Transverse colon (tissue), 4 donors: ENCODE measurements around the gene TUBB1. TPM values are rescaled to one million over a fixed set of nuclear protein-coding genes. Genes with fewer than 3 reads are reported as not detected.
A peak's percentile ranks its signal among the peaks of the same experiment; 100 is the strongest.

Source experiments
- DNase-seq: peaks from one replicate; pipeline ENCODE4 v3.0.0-alpha.2; 2019
- H3K27ac ChIP-seq, 4 donors: fragments of 200-600 bp; sonication (generic); 2 replicates each; pipeline ENCODE4 v1.5.1; 2016 to 2018; ENCODE audit warnings: inconsistent platforms in 4 of 4
- H3K27me3 ChIP-seq: fragments of 200-600 bp; sonication (generic); 2 replicates; pipeline ENCODE4 v1.5.1; 2017; ENCODE audit warnings: inconsistent platforms
- H3K36me3 ChIP-seq, 4 donors: fragments of 200-600 bp; sonication (generic); 2 replicates each; pipeline ENCODE4 v1.5.1; 2017 to 2019; ENCODE audit warnings: inconsistent platforms in 4 of 4
- H3K4me1 ChIP-seq, 4 donors: fragments of 200-600 bp; sonication (generic); 2 replicates each; pipeline ENCODE4 v1.5.1; 2017 to 2020; ENCODE audit warnings: inconsistent platforms in 4 of 4
- H3K4me3 ChIP-seq, 4 donors: fragments of 200-600 bp; sonication (generic); 1 replicate in 1 of 4; 2 replicates in 3 of 4; pipeline versions ENCODE4 v1.5.1 to v1.6.1; 2017 to 2019; ENCODE audit warnings: inconsistent platforms in 4 of 4
- H3K9me3 ChIP-seq, 2 donors: fragments of 200-600 bp; sonication (generic); 2 replicates each; pipeline ENCODE4 v1.5.1; 2017 to 2019; ENCODE audit warnings: inconsistent platforms in 2 of 2
- EP300 ChIP-seq: sonication (generic); formaldehyde crosslinking; IDR thresholded peaks from one replicate; pipeline ENCODE4 v1.6.1; 2017; ENCODE audit warnings: antibody characterized with exemption, low read depth
- POLR2A ChIP-seq: fragments of 450-650 bp; IDR thresholded peaks from one replicate; pipeline ENCODE4 v1.6.1; 2016; ENCODE audit warnings: antibody characterized with exemption, mild to moderate bottlenecking, moderate library complexity
- POLR2AphosphoS5 ChIP-seq, 3 donors: sonication (generic); formaldehyde crosslinking; IDR thresholded peaks; one replicate each; pipeline ENCODE4 v1.6.1; 2016; ENCODE audit warnings: antibody characterized with exemption in 3 of 3
- WGBS, 2 donors: methylation state at CpG; one replicate each; pipeline ENCODE4 v1.1.5; 2018; ENCODE audit warnings: low coverage in 1 of 2; 5-methylcytosine and 5-hydroxymethylcytosine counted together
- in situ Hi-C, 4 donors: fragments of 200-750 bp; cut with MboI; loops; one replicate each; pipeline versions ENCODE4 v1.15.0 to v1.15.1; 2017; ENCODE audit warnings: low sequenced_read_pairs in 3 of 4, low pct_ligation_motif_present in 1 of 4, low pct_unique_long_range_greater_than_20kb in 1 of 4
- intact Hi-C: fragments of 100-400 bp; cut with DNase I; formaldehyde crosslinking; loops from one replicate; pipeline ENCODE4 v1.15.1; 2023; ENCODE audit warnings: low total_unique reads
- total RNA-seq, 4 donors: library from RNA; depleted of rRNA; stranded (reverse); fragments of >200 nt; gene quantifications; one replicate each; pipeline ENCODE4 v1.1.0, GENCODE V29; 2016
- TF ChIP-seq, protein P1 (sequence below), 5 experiments: fragments of 200-600 bp in 3 of 5; fragments of 450-650 bp in 2 of 5; sonication (generic) in 3 of 5; IDR thresholded peaks; 1 replicate in 2 of 5; 2 replicates in 3 of 5; pipeline ENCODE4 v1.5.1; 2016 to 2017; ENCODE audit warnings: antibody characterized with exemption in 5 of 5, inconsistent platforms in 3 of 5, mild to moderate bottlenecking in 2 of 5, moderate library complexity in 1 of 5

Gene TUBB1
- total RNA-seq, 4 donors from 2014 or later = not detected

DNA sequence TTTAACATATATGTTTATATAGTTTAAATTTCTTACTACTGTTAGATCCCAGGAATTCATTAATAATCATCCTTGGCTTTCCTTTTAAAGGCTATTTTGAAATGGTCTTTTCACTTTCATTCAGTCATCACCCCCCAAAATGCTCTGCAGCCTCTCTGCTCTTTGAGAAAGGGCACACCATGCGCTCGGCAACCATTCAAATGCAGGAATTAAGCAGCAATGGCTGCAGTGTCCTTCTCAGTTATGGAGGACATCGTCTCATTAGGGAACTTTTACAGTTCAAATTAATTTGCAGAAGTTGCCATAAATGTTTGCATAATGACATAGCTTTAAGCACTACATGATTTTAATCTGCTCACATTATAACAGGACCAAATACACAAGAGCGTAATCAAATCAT lies 6.3 kb downstream of the TUBB1 start:
- WGBS, 2 donors = 94 to 96% methylated on average over 4 of the region's 4 CpGs

DNA sequence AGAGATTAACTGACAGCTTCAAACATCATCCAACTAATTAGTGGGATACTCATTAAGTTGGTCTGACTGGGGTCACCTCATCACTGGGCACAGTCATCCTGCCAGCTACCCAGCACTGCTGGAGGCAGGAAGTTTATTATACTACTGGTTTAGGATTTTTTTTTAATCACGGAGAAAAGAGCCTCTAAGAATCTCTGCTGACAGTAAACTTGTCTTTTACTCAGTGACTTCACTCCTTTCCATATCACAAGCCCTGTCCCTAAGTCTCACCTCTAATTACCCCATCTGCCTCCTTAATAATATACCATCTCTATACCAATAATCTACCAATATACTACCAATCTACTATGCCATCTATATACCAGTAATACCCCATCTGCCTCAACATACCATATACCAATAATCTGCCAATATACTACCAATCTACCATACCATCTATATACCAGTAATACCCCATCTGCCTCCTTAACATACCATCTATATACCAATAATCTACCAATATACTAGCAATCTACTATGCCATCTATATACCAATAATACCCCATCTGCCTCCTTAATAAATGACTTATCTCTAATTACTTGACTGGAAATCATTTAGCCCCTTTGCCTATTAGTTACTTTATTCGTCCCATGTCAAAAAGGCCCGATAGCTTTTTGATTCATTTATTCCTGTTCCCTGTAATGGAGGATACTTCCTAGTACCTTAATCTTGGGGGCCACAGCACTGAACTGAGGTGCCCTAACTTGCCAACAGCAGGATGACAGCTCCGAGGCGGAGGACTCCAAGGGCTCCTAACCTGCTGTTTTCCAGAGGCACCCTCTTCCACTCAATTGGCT lies 7.9 kb downstream of the TUBB1 start:
- H3K4me3 ChIP-seq = no peak overlapping the region
- DNase-seq = no peak
- TF ChIP-seq POLR2A (no peak), EP300 (no peak), POLR2AphosphoS5 (IDR thresholded peaks at IDR 0.05) (no peak)
- peaks cover 0 to 34% (median 16%) of the 10 kb centered on the region in 4 donors for H3K36me3 ChIP-seq
- WGBS, 2 donors = 83 to 86% methylated on average over 5 of the region's 5 CpGs
- intact Hi-C loops = no loop called here
- no peaks in the 10 kb centered on the region for H3K9me3 ChIP-seq
- in situ Hi-C loops = loop anchor here in 1 of 4 donors (25.0 kb wide), 1 partner anchor 365 kb away; the partner anchor contains the start of gene STX16
- H3K4me1 ChIP-seq = peaks cover 20 to 43% (median 35%) of the 10 kb centered on the region in 4 donors
- no peaks in the 10 kb centered on the region for H3K27me3 ChIP-seq
- no peak overlapping the region for H3K27ac ChIP-seq

More for the DNA sequence above, 6.3 kb downstream of the TUBB1 start:
- H3K36me3 ChIP-seq = peaks cover 0 to 34% (median 16%) of the 10 kb centered on the region in 4 donors
- TF ChIP-seq EP300 (no peak), POLR2A (no peak), POLR2AphosphoS5 (IDR thresholded peaks at IDR 0.05) (no peak)
- TF ChIP-seq, protein P1, sequence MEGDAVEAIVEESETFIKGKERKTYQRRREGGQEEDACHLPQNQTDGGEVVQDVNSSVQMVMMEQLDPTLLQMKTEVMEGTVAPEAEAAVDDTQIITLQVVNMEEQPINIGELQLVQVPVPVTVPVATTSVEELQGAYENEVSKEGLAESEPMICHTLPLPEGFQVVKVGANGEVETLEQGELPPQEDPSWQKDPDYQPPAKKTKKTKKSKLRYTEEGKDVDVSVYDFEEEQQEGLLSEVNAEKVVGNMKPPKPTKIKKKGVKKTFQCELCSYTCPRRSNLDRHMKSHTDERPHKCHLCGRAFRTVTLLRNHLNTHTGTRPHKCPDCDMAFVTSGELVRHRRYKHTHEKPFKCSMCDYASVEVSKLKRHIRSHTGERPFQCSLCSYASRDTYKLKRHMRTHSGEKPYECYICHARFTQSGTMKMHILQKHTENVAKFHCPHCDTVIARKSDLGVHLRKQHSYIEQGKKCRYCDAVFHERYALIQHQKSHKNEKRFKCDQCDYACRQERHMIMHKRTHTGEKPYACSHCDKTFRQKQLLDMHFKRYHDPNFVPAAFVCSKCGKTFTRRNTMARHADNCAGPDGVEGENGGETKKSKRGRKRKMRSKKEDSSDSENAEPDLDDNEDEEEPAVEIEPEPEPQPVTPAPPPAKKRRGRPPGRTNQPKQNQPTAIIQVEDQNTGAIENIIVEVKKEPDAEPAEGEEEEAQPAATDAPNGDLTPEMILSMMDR (IDR thresholded peaks at IDR 0.05) = no peak
- H3K4me3 ChIP-seq = no peak overlapping the region
- H3K4me1 ChIP-seq = peaks cover 16 to 33% (median 24%) of the 10 kb centered on the region in 4 donors
- in situ Hi-C loops (loop anchor here in 1 of 4 donors (25.0 kb wide), 1 partner anchor 363 kb away; the partner anchor contains the start of gene STX16), intact Hi-C loops (no loop called here)
- H3K27me3 ChIP-seq = no peaks in the 10 kb centered on the region
- H3K9me3 ChIP-seq = no peaks in the 10 kb centered on the region
- H3K27ac ChIP-seq = no peak overlapping the region
- no peak for DNase-seq

DNA sequence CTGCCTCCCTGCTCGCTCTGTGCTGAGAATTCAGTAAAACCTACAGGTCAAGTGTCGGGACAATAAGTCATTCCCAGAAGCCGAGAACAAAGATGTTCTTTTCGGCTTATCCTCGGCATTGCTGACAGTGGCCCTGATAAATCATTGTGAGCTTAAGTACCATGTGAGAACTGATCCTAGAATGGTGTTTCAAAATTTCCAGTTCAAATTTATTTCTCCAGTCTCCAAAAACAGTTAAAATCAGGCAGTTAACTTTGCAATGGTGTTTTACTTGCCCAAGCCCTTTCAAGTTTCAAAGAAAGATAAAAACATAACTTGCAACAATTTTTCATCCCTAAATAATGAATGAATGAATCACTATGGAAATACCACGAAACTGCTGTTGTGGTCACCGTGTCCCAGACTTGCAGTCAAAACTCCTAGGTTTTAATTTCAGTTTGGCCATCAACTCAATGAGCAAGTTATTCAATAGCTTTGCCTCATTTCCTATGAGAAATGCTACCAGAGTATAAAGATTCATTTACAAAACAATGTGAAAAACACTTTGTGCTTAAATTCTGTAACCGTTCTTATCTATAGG lies 8.6 kb downstream of the TUBB1 start:
- no peak overlapping the region for H3K4me3 ChIP-seq
- 79 to 82% methylated on average over 3 to 8 of the region's 8 CpGs for WGBS, 2 donors
- no peak overlapping the region for H3K27ac ChIP-seq
- H3K27me3 ChIP-seq = no peaks in the 10 kb centered on the region
- intact Hi-C loops (no loop called here), in situ Hi-C loops (loop anchor here in 1 of 4 donors (25.0 kb wide), 1 partner anchor 366 kb away; the partner anchor contains the start of gene STX16)
- H3K4me1 ChIP-seq = peaks cover 22 to 47% (median 37%) of the 10 kb centered on the region in 4 donors
- no peaks in the 10 kb centered on the region for H3K9me3 ChIP-seq
- TF ChIP-seq POLR2A (no peak), POLR2AphosphoS5 (IDR thresholded peaks at IDR 0.05) (no peak), EP300 (no peak)
- TF ChIP-seq, protein P1 (IDR thresholded peaks at IDR 0.05) = no peak
- DNase-seq = no peak
- peaks cover 0 to 30% (median 16%) of the 10 kb centered on the region in 4 donors for H3K36me3 ChIP-seq

DNA sequence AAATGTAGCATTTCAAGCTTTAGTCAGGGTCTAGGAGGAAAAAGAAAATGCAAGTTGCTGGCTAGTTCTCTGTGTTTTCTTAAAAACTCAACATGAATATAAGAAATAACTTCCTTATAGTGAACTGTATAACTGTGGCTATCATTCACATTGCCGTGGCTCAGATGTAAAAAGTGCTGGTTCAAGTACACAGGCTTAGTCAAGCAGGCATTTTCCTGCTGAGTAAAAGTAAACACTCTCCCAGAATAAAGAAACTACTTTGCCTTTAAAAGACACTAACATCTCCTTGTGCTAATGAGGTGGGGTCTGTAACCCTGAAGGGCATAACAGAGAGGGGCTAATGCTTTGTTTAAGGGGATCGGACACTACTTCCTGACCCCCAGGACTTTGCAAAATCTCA lies 9.6 kb downstream of the TUBB1 start:
- Histone ChIP-seq H3K27me3 (no peaks in the 10 kb centered on the region), H3K9me3 (no peaks in the 10 kb centered on the region), H3K4me3 (peak overlapping the region in 1 of 4 donors; percentile 12), H3K4me1 (peaks cover 26 to 53% (median 44%) of the 10 kb centered on the region in 4 donors), H3K27ac (peak overlapping the region in 3 of 4 donors; percentile 8 to 15 (median 15)), H3K36me3 (peaks cover 0 to 30% (median 14%) of the 10 kb centered on the region in 4 donors)
- WGBS, 2 donors = 17% methylated on average over 2 of the region's 2 CpGs; no CpG with 5 or more reads in 1 of the 2 donors
- in situ Hi-C loops = loop anchor here in 1 of 4 donors (25.0 kb wide), 1 partner anchor 367 kb away; the partner anchor contains the start of gene STX16
- intact Hi-C loops = no loop called here
- TF ChIP-seq, protein P1 (IDR thresholded peaks at IDR 0.05) = no peak
- TF ChIP-seq POLR2AphosphoS5 (IDR thresholded peaks at IDR 0.05) (no peak), POLR2A (no peak), EP300 (no peak)
- no peak for DNase-seq
